Muscle layer of duodenum (tissue), 2 donors: Measurements from ENCODE around the gene TCTN2.

Experiments
- H3K27ac ChIP-seq: one replicate; pipeline ENCODE4 v1.7.0; 2013; ENCODE audit warnings: mild to moderate bottlenecking, low read length
- H3K27me3 ChIP-seq: one replicate; pipeline ENCODE4 v1.7.0; 2013; ENCODE audit warnings: low read depth, mild to moderate bottlenecking, control low read depth, low read length
- H3K36me3 ChIP-seq, 2 donors: one replicate each; pipeline ENCODE4 v1.7.0; 2013; ENCODE audit warnings: low read length in 2 of 2, control low read depth in 1 of 2, mild to moderate bottlenecking in 1 of 2; ENCODE audit not compliant: insufficient read depth in 2 of 2, control insufficient read depth in 1 of 2
- H3K4me1 ChIP-seq, 2 donors: one replicate each; pipeline ENCODE4 v1.7.0; 2013; ENCODE audit warnings: low read length in 2 of 2, mild to moderate bottlenecking in 2 of 2, control low read depth in 1 of 2, moderate library complexity in 1 of 2; ENCODE audit not compliant: insufficient read depth in 2 of 2, control insufficient read depth in 1 of 2
- H3K4me3 ChIP-seq, 2 donors: one replicate each; pipeline ENCODE4 v1.7.0; 2013; ENCODE audit warnings: low read length in 2 of 2, low read depth in 1 of 2, mild to moderate bottlenecking in 1 of 2
- H3K9me3 ChIP-seq, 2 donors: one replicate each; pipeline ENCODE4 v1.7.0; 2013; ENCODE audit warnings: low read length in 2 of 2, control low read depth in 1 of 2, mild to moderate bottlenecking in 1 of 2; ENCODE audit not compliant: control insufficient read depth in 1 of 2
- donor health status: healthy.

The TCTN2 gene

DNA sequence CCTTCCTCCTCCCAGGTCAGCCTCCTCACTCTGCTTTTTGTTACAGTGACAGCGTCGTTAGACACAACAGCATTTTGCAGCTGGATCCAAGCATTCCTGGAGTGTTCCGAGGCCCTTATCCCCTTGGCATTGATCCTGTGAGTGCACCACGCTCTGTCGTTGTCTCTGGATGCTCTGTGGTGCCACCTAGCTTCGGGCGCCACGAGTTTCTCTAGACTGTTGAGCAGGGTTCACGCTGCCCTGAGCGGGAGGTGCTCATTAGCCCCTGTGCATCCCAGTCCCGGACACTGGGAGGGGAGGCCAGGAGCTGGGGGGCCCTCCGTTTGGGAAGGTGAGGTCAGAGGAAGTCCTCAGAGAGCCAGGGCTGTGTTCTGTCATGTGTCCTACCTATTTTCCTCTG, 73.9 kb downstream of the TCTN2 start:
- H3K36me3 ChIP-seq = peaks cover 36 to 70% of the 10 kb centered on the region in 2 donors
- no peaks in the 10 kb centered on the region for H3K27me3 ChIP-seq
- H3K4me1 ChIP-seq = no peaks in the 10 kb centered on the region
- no peak overlapping the region for H3K4me3 ChIP-seq
- H3K9me3 ChIP-seq = no peaks in the 10 kb centered on the region
- H3K27ac ChIP-seq = no peak overlapping the region

- no peak overlapping the region for H3K4me3 ChIP-seq
- H3K4me1 ChIP-seq = no peaks in the 10 kb centered on the region
- no peak overlapping the region for H3K27ac ChIP-seq
- H3K9me3 ChIP-seq = no peaks in the 10 kb centered on the region
- H3K36me3 ChIP-seq = peaks cover 42 to 69% of the 10 kb centered on the region in 2 donors
- H3K27me3 ChIP-seq = no peaks in the 10 kb centered on the region
Observed at GRCh38 chr12:123747309-123747708, 76.4 kb downstream of the TCTN2 start.

DNA sequence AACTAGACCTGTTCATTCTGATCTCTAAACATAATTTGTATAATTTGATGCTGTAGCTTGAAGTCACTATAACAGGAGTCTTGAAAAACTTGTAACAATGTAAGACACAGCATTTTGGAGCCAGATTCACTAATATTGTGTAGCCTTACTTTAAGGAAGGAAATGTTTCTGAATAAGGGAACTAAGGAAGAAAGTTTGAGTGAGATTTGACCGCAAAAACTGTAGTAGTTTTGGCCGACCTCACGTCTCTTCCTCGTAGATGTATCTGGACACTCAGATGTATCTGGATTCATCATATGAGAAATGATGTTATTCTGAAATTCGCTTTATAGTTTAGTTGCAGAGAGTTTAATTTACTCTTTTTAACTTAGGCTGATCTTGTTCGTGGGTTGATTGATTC, 77.2 kb downstream of the TCTN2 start:
- Histone ChIP-seq H3K4me1 (no peaks in the 10 kb centered on the region), H3K4me3 (no peak overlapping the region), H3K36me3 (peaks cover 46 to 71% of the 10 kb centered on the region in 2 donors), H3K9me3 (no peaks in the 10 kb centered on the region), H3K27ac (no peak overlapping the region), H3K27me3 (no peaks in the 10 kb centered on the region)

DNA sequence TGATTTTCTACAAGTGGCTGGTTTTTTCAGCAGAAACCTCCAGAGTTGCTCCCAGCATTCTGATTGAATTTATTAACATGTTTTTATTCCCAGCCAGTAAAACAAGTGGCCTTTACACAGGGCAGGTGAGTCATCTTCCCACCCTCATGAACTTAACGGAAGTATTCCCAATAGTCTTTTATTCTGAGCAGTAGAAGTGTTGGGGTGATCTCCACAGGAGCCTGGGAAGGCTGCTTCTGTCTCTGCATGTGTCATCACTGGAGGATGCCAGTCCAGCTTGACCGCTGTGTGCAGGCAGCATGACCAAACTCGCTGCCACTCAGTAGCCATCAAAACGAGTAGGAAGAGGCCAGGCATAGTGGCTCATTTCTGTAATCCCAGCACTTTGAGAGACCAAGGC, 77.7 kb downstream of the TCTN2 start:
- H3K36me3 ChIP-seq = peaks cover 47 to 71% of the 10 kb centered on the region in 2 donors
- no peaks in the 10 kb centered on the region for H3K9me3 ChIP-seq
- H3K4me1 ChIP-seq = no peaks in the 10 kb centered on the region
- no peaks in the 10 kb centered on the region for H3K27me3 ChIP-seq
- no peak overlapping the region for H3K27ac ChIP-seq
- no peak overlapping the region for H3K4me3 ChIP-seq

DNA sequence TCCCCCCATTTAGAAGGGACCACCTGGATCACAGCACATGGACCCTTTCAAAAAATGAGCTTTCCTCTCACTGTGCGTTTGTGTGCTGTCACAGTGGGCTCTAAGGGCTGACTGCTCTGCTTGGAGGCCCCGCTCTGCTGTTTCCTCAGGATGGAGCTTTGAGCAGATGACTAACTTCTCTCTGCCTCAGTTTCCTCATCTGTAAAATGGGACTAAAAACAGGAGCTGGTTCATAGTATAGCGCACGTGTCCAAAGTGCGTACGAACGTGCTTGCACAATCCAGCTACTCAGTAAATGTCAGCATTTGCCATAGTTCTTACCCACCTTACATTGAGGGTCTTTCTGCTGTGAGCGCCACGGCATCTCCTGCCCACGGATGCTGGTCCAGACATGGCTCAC, 78.4 kb downstream of the TCTN2 start:
- Histone ChIP-seq H3K27me3 (no peaks in the 10 kb centered on the region), H3K27ac (no peak overlapping the region), H3K4me3 (no peak overlapping the region), H3K4me1 (no peaks in the 10 kb centered on the region), H3K36me3 (peaks cover 40 to 71% of the 10 kb centered on the region in 2 donors), H3K9me3 (no peaks in the 10 kb centered on the region)

- no peaks in the 10 kb centered on the region for H3K4me1 ChIP-seq
- H3K36me3 ChIP-seq = peaks cover 38 to 71% of the 10 kb centered on the region in 2 donors
- no peaks in the 10 kb centered on the region for H3K9me3 ChIP-seq
- H3K4me3 ChIP-seq = no peak overlapping the region
- no peak overlapping the region for H3K27ac ChIP-seq
- no peaks in the 10 kb centered on the region for H3K27me3 ChIP-seq
Observed at GRCh38 chr12:123750159-123750656, 79.3 kb downstream of the TCTN2 start.

- Histone ChIP-seq H3K36me3 (peaks cover 38 to 75% of the 10 kb centered on the region in 2 donors), H3K9me3 (no peaks in the 10 kb centered on the region), H3K27ac (no peak overlapping the region), H3K4me3 (no peak overlapping the region), H3K27me3 (no peaks in the 10 kb centered on the region), H3K4me1 (no peaks in the 10 kb centered on the region)
Observed at GRCh38 chr12:123752046-123752445, 81.1 kb downstream of the TCTN2 start.

- peaks cover 31 to 69% of the 10 kb centered on the region in 2 donors for H3K36me3 ChIP-seq
- no peak overlapping the region for H3K27ac ChIP-seq
- H3K4me1 ChIP-seq = no peaks in the 10 kb centered on the region
- H3K27me3 ChIP-seq = no peaks in the 10 kb centered on the region
- no peak overlapping the region for H3K4me3 ChIP-seq
- no peaks in the 10 kb centered on the region for H3K9me3 ChIP-seq
Observed at GRCh38 chr12:123754041-123754772, 83.3 kb downstream of the TCTN2 start.

DNA sequence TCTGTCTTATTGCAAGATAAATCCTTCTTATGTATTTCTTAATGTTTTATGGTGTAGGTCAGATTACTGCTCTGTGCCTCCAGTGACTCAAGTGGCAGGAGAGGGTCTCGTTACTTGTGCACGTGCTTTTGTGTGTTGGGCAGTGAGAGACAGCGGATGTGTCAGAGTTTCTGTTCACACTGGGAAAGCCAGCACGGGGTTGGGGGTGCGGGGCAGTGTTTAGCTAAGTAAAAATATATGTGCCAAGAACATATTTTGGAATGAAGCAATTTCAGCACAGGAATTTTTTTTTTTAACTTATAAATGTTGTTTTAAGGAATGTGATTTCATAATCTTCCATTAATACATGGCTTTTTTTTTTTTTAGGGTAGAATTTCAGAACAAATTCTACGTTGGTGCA, 86.6 kb downstream of the TCTN2 start:
- peaks cover 0 to 9% of the 10 kb centered on the region in 2 donors for H3K4me1 ChIP-seq
- no peak overlapping the region for H3K27ac ChIP-seq
- H3K36me3 ChIP-seq = peaks cover 13 to 50% of the 10 kb centered on the region in 2 donors
- no peaks in the 10 kb centered on the region for H3K27me3 ChIP-seq
- no peaks in the 10 kb centered on the region for H3K9me3 ChIP-seq
- H3K4me3 ChIP-seq = no peak overlapping the region
